H1 (cell line): ENCODE data around the gene KLHL1. TPM values are rescaled to one million over a fixed set of nuclear protein-coding genes. Genes with fewer than 3 reads are reported as not detected.
A peak's percentile ranks its signal among the peaks of the same experiment; 100 is the strongest.

Source experiments
- CTCF ChIA-PET: fragments of 300-600 bp; sonication (Branson Sonifier 250); formaldehyde crosslinking; loops from one replicate; lab custom pipeline; 2021; ENCODE audit not compliant: partially characterized antibody; lab: Charles Lee
- POLR2A ChIA-PET: fragments of 300-600 bp; sonication (Branson Sonifier 250); formaldehyde crosslinking; loops from one replicate; lab custom pipeline; 2021; ENCODE audit warnings: inconsistent platforms; ENCODE audit not compliant: partially characterized antibody; lab: Charles Lee
- DNase-seq, 2 experiments: peaks; one replicate each; pipeline versions ENCODE4 v3.0.0 to v3.0.0-alpha.2; 2010 to 2022; ENCODE audit warnings: low spot score in 2 of 2, low read depth in 1 of 2, mixed read lengths in 1 of 2
- FAIRE-seq: peaks from 2 replicates; lab custom pipeline; 2011; peaks lifted over from hg19 to GRCh38; lab: Jason Lieb, UNC
- H2AFZ ChIP-seq: 2 replicates; pipeline ENCODE4 v1.8.1; 2012; ENCODE audit warnings: low read length, inconsistent platforms
- H2AK5ac ChIP-seq: 2 replicates; pipeline ENCODE4 v1.6.1; 2013; ENCODE audit warnings: low read depth, low read length
- H2BK120ac ChIP-seq: replicated peaks from 2 replicates; pipeline ENCODE3; 2013; ENCODE audit warnings: low read depth, low read length, inconsistent platforms
- H2BK12ac ChIP-seq: 2 replicates; pipeline ENCODE4 v1.6.1; 2013; ENCODE audit warnings: low read depth, low read length
- H2BK15ac ChIP-seq: 2 replicates; pipeline ENCODE4 v1.6.1; 2013; ENCODE audit warnings: low read length
- H2BK20ac ChIP-seq: 2 replicates; pipeline ENCODE4 v1.6.1; 2013; ENCODE audit warnings: low read length
- H2BK5ac ChIP-seq: 2 replicates; pipeline ENCODE4 v1.6.1; 2013; ENCODE audit warnings: low read depth, low read length
- H3K14ac ChIP-seq: 2 replicates; pipeline ENCODE4 v1.6.1; 2013; ENCODE audit warnings: inconsistent platforms; ENCODE audit not compliant: insufficient read length
- H3K18ac ChIP-seq: 2 replicates; pipeline ENCODE4 v1.6.1; 2013; ENCODE audit warnings: low read length; ENCODE audit errors: extremely low read depth
- H3K23ac ChIP-seq: 2 replicates; pipeline ENCODE4 v1.6.1; 2013; ENCODE audit warnings: inconsistent platforms; ENCODE audit not compliant: insufficient read length
- H3K23me2 ChIP-seq: 2 replicates; pipeline ENCODE4 v1.6.1; 2013; ENCODE audit warnings: low read depth, low read length
- H3K27ac ChIP-seq: 2 replicates; pipeline ENCODE4 v1.6.1; 2011; ENCODE audit warnings: low read depth, low read length, inconsistent platforms
- H3K27me3 ChIP-seq, 4 experiments: replicated peaks in 1 of 4; 1 replicate in 1 of 4; 2 replicates in 3 of 4; pipeline versions ENCODE4 v1.6.1 to v1.8.1; 2011 to 2013; ENCODE audit warnings: low read length in 3 of 4, mild to moderate bottlenecking in 3 of 4, inconsistent platforms in 2 of 4, mixed read lengths in 2 of 4, moderate library complexity in 1 of 4; ENCODE audit not compliant: control insufficient read depth in 3 of 4, insufficient read depth in 3 of 4; ENCODE audit errors: extremely low read depth in 1 of 4
- H3K36me3 ChIP-seq, 4 experiments: 2 replicates each; pipeline versions ENCODE4 v1.6.1 to v1.8.1; 2011 to 2013; ENCODE audit warnings: mild to moderate bottlenecking in 4 of 4, low read length in 3 of 4, moderate library complexity in 2 of 4, control low read depth in 1 of 4, inconsistent platforms in 1 of 4; ENCODE audit not compliant: insufficient read depth in 4 of 4, control insufficient read depth in 2 of 4
- H3K4ac ChIP-seq: replicated peaks from 2 replicates; pipeline ENCODE3; 2013; ENCODE audit warnings: low read length, low read depth, mixed read lengths, inconsistent platforms; ENCODE audit not compliant: insufficient read length
- H3K4me1 ChIP-seq, 4 experiments: replicated peaks in 1 of 4; 1 replicate in 1 of 4; 2 replicates in 3 of 4; pipeline versions ENCODE4 v1.6.1 to v1.8.1; 2011 to 2013; ENCODE audit warnings: low read length in 3 of 4, inconsistent platforms in 2 of 4, mixed read lengths in 1 of 4; ENCODE audit not compliant: insufficient read depth in 4 of 4, control insufficient read depth in 3 of 4
- H3K4me2 ChIP-seq, 2 experiments: 2 replicates each; pipeline versions ENCODE4 v1.6.1 to v1.8.1; 2011 to 2013; ENCODE audit warnings: low read depth in 2 of 2, low read length in 2 of 2, control low read depth in 1 of 2, inconsistent platforms in 1 of 2, mild to moderate bottlenecking in 1 of 2; ENCODE audit not compliant: insufficient read depth in 1 of 2
- H3K4me3 ChIP-seq, 4 experiments: fragments of 200-600, 300-600 bp in 1 of 4; sonication (generic), shearing (Covaris generic), sonication (Bioruptor Twin) in 1 of 4; 2 replicates each; pipeline versions ENCODE4 v1.5.1 to v1.8.1; 2011 to 2016; ENCODE audit warnings: low read length in 4 of 4, low read depth in 3 of 4, control low read depth in 2 of 4, inconsistent platforms in 2 of 4, mild to moderate bottlenecking in 2 of 4, mixed read lengths in 1 of 4, moderate library complexity in 1 of 4; ENCODE audit not compliant: insufficient read depth in 2 of 4; ENCODE audit errors: extremely low read depth in 1 of 4
- H3K56ac ChIP-seq: replicated peaks from 2 replicates; pipeline ENCODE3; 2013; ENCODE audit warnings: low read depth, mild to moderate bottlenecking, mixed read lengths, low read length, inconsistent platforms; ENCODE audit not compliant: insufficient read length
- H3K79me1 ChIP-seq: 2 replicates; pipeline ENCODE4 v1.6.1; 2013; ENCODE audit warnings: low read depth, low read length, control low read depth
- H3K79me2 ChIP-seq, 2 experiments: 2 replicates each; pipeline versions ENCODE4 v1.6.1 to v1.8.1; 2012 to 2013; ENCODE audit warnings: low read length in 2 of 2, mild to moderate bottlenecking in 2 of 2, inconsistent platforms in 1 of 2; ENCODE audit not compliant: insufficient read depth in 2 of 2, control insufficient read depth in 1 of 2
- H3K9ac ChIP-seq, 4 experiments: replicated peaks in 1 of 4; 1 replicate in 1 of 4; 2 replicates in 3 of 4; pipeline versions ENCODE4 v1.6.1 to v1.8.1; 2011 to 2013; ENCODE audit warnings: low read depth in 3 of 4, low read length in 3 of 4, control low read depth in 2 of 4, mild to moderate bottlenecking in 2 of 4, moderate library complexity in 2 of 4, inconsistent platforms in 1 of 4; ENCODE audit errors: extremely low read depth in 1 of 4
- H3K9me3 ChIP-seq, 2 experiments: 2 replicates each; pipeline versions ENCODE4 v1.6.1 to v1.8.1; 2012 to 2013; ENCODE audit warnings: mild to moderate bottlenecking in 2 of 2, moderate library complexity in 2 of 2, control low read depth in 1 of 2, inconsistent platforms in 1 of 2, low read depth in 1 of 2, low read length in 1 of 2, mixed read lengths in 1 of 2; ENCODE audit not compliant: insufficient read depth in 2 of 2
- H4K20me1 ChIP-seq, 2 experiments: replicated peaks in 1 of 2; 2 replicates each; pipeline versions ENCODE3 to v1.8.1; 2011 to 2013; ENCODE audit warnings: inconsistent platforms in 2 of 2, low read length in 2 of 2, mild to moderate bottlenecking in 1 of 2; ENCODE audit not compliant: insufficient read depth in 2 of 2, control insufficient read depth in 1 of 2
- H4K5ac ChIP-seq: 2 replicates; pipeline ENCODE4 v1.6.1; 2013; ENCODE audit warnings: low read length, low read depth, mixed read lengths, inconsistent platforms; ENCODE audit not compliant: insufficient read length
- H4K8ac ChIP-seq: 2 replicates; pipeline ENCODE4 v1.8.0; 2013; ENCODE audit warnings: mild to moderate bottlenecking, moderate library complexity, low read length, inconsistent platforms; ENCODE audit not compliant: insufficient read depth; ENCODE audit errors: extremely low read depth
- H4K91ac ChIP-seq: replicated peaks from 2 replicates; pipeline ENCODE3; 2013; ENCODE audit warnings: low read length, mixed read lengths, inconsistent platforms; ENCODE audit not compliant: insufficient read length
- BRCA1 ChIP-seq: IDR thresholded peaks from 2 replicates; pipeline ENCODE4 v1.6.1; 2012; ENCODE audit warnings: low read depth, low read length, improper control_type of control experiment
- EGR1 ChIP-seq: IDR thresholded peaks from 2 replicates; pipeline ENCODE4 v1.6.1; 2011; ENCODE audit warnings: low read depth, low read length, borderline replicate concordance
- GTF2F1 ChIP-seq: IDR thresholded peaks from 2 replicates; pipeline ENCODE4 v1.6.1; 2012; ENCODE audit warnings: low read depth, low read length, improper control_type of control experiment, borderline replicate concordance
- KDM1A ChIP-seq: fragments of 200-600, 300-600 bp; sonication (generic); IDR thresholded peaks from 2 replicates; pipeline ENCODE4 v1.7.1; 2016; ENCODE audit warnings: mild to moderate bottlenecking, low read length, borderline replicate concordance
- KDM4A ChIP-seq: IDR thresholded peaks from one replicate; pipeline ENCODE4 v1.7.1; 2012; ENCODE audit warnings: low read depth, mild to moderate bottlenecking, moderate library complexity, low read length, inconsistent platforms; ENCODE audit not compliant: severe bottlenecking
- MAX ChIP-seq: IDR thresholded peaks from 2 replicates; pipeline ENCODE4 v1.6.1; 2012; ENCODE audit warnings: inconsistent platforms
- PHF8 ChIP-seq: fragments of 200-600 bp; sonication (generic); conservative IDR thresholded peaks from 2 replicates; pipeline ENCODE4 v1.7.1; 2012; ENCODE audit warnings: low read depth, mild to moderate bottlenecking, inconsistent platforms, low read length, moderate library complexity
- SAP30 ChIP-seq: fragments of 300-600 bp; sonication (generic); IDR thresholded peaks from 2 replicates; pipeline ENCODE4 v1.7.1; 2012; ENCODE audit warnings: low read length, moderate library complexity, mild to moderate bottlenecking, inconsistent platforms; ENCODE audit not compliant: insufficient read depth, insufficient replicate concordance
- SP1 ChIP-seq: IDR thresholded peaks from 2 replicates; pipeline ENCODE4 v1.6.1; 2011; ENCODE audit warnings: low read depth, low read length
- SRF ChIP-seq: IDR thresholded peaks from 2 replicates; pipeline ENCODE4 v1.6.1; 2011; ENCODE audit warnings: mild to moderate bottlenecking, low read depth, low read length, moderate library complexity
- WGBS, 2 experiments: shearing (Covaris generic) in 1 of 2; methylation state at CpG; one replicate each; pipeline versions ENCODE4 v1.1.6 to v1.1.7; 2013 to 2015; ENCODE audit warnings: low lambda C conversion rate in 2 of 2, mixed read lengths in 2 of 2, inconsistent platforms in 1 of 2, low coverage in 1 of 2, missing lambda C conversion rate in 1 of 2; ENCODE audit not compliant: insufficient replicate concordance in 2 of 2, insufficient coverage in 1 of 2, insufficient read length in 1 of 2; ENCODE audit errors: extremely low coverage in 1 of 2, missing lambda C conversion rate in 1 of 2; 5-methylcytosine and 5-hydroxymethylcytosine counted together
- polyA plus RNA-seq, 7 experiments: library from polyadenylated mRNA; depleted of rRNA in 3 of 7; stranded (reverse) in 5 of 7; unstranded in 2 of 7; fragments of >200 nt in 5 of 7; fragments of 200-250 nt in 2 of 7; gene quantifications; 1 replicate in 5 of 7; 2 replicates in 1 of 7; 4 replicates in 1 of 7; pipeline versions ENCODE4 v1.2.1 to v1.2.3, GENCODE V29; 2011 to 2013; ENCODE audit warnings: missing spikeins in 2 of 7, mixed read lengths in 2 of 7
- total RNA-seq: library from RNA; stranded (reverse); fragmentation: NEBNext Ultra II Directional; extraction: Animal tissue kit (Norgen Biotek cat#: 25700); gene quantifications from 2 replicates; pipeline ENCODE4 v1.2.1, GENCODE V29; 2021

Gene KLHL1
- total and polyA plus RNA-seq, 2 of the 8 experiments (the other 6 are each of a cell fraction or from before 2014, with no cell fraction given) = not detected

GRCh38 chr13:69737129-69737935, 370.9 kb downstream of the KLHL1 start:
- Histone ChIP-seq H3K27ac (no peak overlapping the region), H2BK12ac (no peak overlapping the region), H3K36me3 (no peaks in the 10 kb centered on the region), H3K79me2 (no peaks in the 10 kb centered on the region), H3K23ac (no peak overlapping the region), H4K20me1 (no peaks in the 10 kb centered on the region), H4K8ac (0 out of 2 replicates have a peak overlapping the region, but pooled peaks have one; percentile 57), H4K5ac (no peak overlapping the region), H3K18ac (no peak overlapping the region), H2AK5ac (no peak overlapping the region), H3K79me1 (no peaks in the 10 kb centered on the region), H2BK20ac (no peak overlapping the region)
- DNase-seq (no peak), FAIRE-seq (no peak)
- WGBS, 2 experiments = 99% methylated on average over 11 of the region's 11 CpGs; no CpG with 5 or more reads in 1 of the 2 experiments
- no peak for TF ChIP-seq GTF2F1
- no peak for TF ChIP-seq KDM4A
- no peak for TF ChIP-seq MAX
- no peak for TF ChIP-seq PHF8
- no peak for TF ChIP-seq EGR1
- no peak for TF ChIP-seq KDM1A
- no peak for TF ChIP-seq BRCA1
- TF ChIP-seq SAP30 = no peak
- TF ChIP-seq SP1 = no peak
- no peak for TF ChIP-seq SRF
- TF ChIP-seq, all 59 proteins: peak for 0
- no peaks in the 10 kb centered on the region for H3K27me3 ChIP-seq
- no peaks in the 10 kb centered on the region for H3K23me2 ChIP-seq
- H2BK15ac ChIP-seq = no peak overlapping the region
- no peak overlapping the region for H3K4ac ChIP-seq
- no peaks in the 10 kb centered on the region for H3K4me1 ChIP-seq
- H2BK5ac ChIP-seq = no peak overlapping the region
- no peak overlapping the region for H3K14ac ChIP-seq
- H3K9ac ChIP-seq = no peak overlapping the region
- no peak overlapping the region for H2BK120ac ChIP-seq
- H2AFZ ChIP-seq = no peak overlapping the region
- H3K4me2 ChIP-seq = no peak overlapping the region
- H3K4me3 ChIP-seq = no peak overlapping the region
- CTCF ChIA-PET = interaction anchor here (1.5 kb wide), 1 partner anchor 213 kb away, joined by 6 read pairs; no protein-coding TSS in a partner anchor
- POLR2A ChIA-PET = no interaction called here
- H3K9me3 ChIP-seq = no peaks in the 10 kb centered on the region
- no peak overlapping the region for H3K56ac ChIP-seq
- no peak overlapping the region for H4K91ac ChIP-seq
